ENCODE data around the gene SIAE.

- TF ChIP-seq FOS (IDR thresholded peaks at IDR 0.05; ENCODE audit: borderline replicate concordance, extremely low read depth, insufficient read length) (no peak), CTCF (IDR thresholded peaks at IDR 0.05 in 2 of 3, conservative IDR thresholded peaks at IDR 0.05 in 1 of 3; ENCODE audit: control insufficient read depth in 2 of 3, extremely low read depth in 1 of 3, insufficient read depth in 1 of 3, low read depth in 3 of 3, low read length in 3 of 3) (no peak), EZH2 (IDR thresholded peaks at IDR 0.05; ENCODE audit: borderline replicate concordance, control insufficient read depth, low read depth, low read length) (no peak), ELK1 (IDR thresholded peaks at IDR 0.05; ENCODE audit: low read depth, low read length) (no peak)
Observed at GRCh38 chr11:124646148-124646547, 27.4 kb downstream of the SIAE start.
